ENCODE results near the gene ITPKC.

The ITPKC gene

GRCh38 chr19:40774916-40775631 lies 58.2 kb downstream of the ITPKC start, which contains the start of gene MIA:
Gene MIA (plus strand): TSS chr19:40775521. CDS start chr19:40775543, 22 bp downstream.
- Histone ChIP-seq H3K27me3 (ENCODE audit: control insufficient read depth, insufficient read depth, low read length) (no peaks in the 10 kb centered on the region), H3K4me1 (ENCODE audit: control insufficient read depth, insufficient read depth, low read length) (peaks cover 13% of the 10 kb centered on the region), H3K9me3 (ENCODE audit: control insufficient read depth, insufficient read depth, low read length) (peaks cover 2% of the 10 kb centered on the region; the same call in 1 of the 2 replicates), H3K9ac (ENCODE audit: low read depth, low read length) (no peak within 1 kb of the TSS), H3K4me3 (ENCODE audit: low read depth, low read length) (no peak within 1 kb of the TSS), H3K27ac (ENCODE audit: low read depth, low read length) (no peak within 1 kb of the TSS), H3K36me3 (ENCODE audit: control insufficient read depth, insufficient read depth, low read length) (no peaks in the 10 kb centered on the region)

- H3K27ac ChIP-seq (ENCODE audit: low read depth, low read length) = no peak overlapping the region
- H3K4me1 ChIP-seq (ENCODE audit: control insufficient read depth, insufficient read depth, low read length) = peaks cover 14% of the 10 kb centered on the region
- H3K27me3 ChIP-seq (ENCODE audit: control insufficient read depth, insufficient read depth, low read length) = no peaks in the 10 kb centered on the region
- no peaks in the 10 kb centered on the region for H3K36me3 ChIP-seq (ENCODE audit: control insufficient read depth, insufficient read depth, low read length)
- no peak overlapping the region for H3K4me3 ChIP-seq (ENCODE audit: low read depth, low read length)
- no peak overlapping the region for H3K9ac ChIP-seq (ENCODE audit: low read depth, low read length)
- H3K9me3 ChIP-seq (ENCODE audit: control insufficient read depth, insufficient read depth, low read length) = peaks cover 2% of the 10 kb centered on the region; the same call in 1 of the 2 replicates
These were observed 58.7 kb downstream of the ITPKC start for GRCh38 chr19:40775632-40776022.

- Histone ChIP-seq H3K27ac (ENCODE audit: low read depth, low read length) (no peak overlapping the region), H3K9me3 (ENCODE audit: control insufficient read depth, insufficient read depth, low read length) (no peaks in the 10 kb centered on the region), H3K4me1 (ENCODE audit: control insufficient read depth, insufficient read depth, low read length) (peaks cover 14% of the 10 kb centered on the region), H3K9ac (ENCODE audit: low read depth, low read length) (no peak overlapping the region), H3K4me3 (ENCODE audit: low read depth, low read length) (no peak overlapping the region), H3K36me3 (ENCODE audit: control insufficient read depth, insufficient read depth, low read length) (no peaks in the 10 kb centered on the region), H3K27me3 (ENCODE audit: control insufficient read depth, insufficient read depth, low read length) (no peaks in the 10 kb centered on the region)
These were observed 59.5 kb downstream of the ITPKC start for GRCh38 chr19:40776364-40776763.

- no peaks in the 10 kb centered on the region for H3K27me3 ChIP-seq (ENCODE audit: control insufficient read depth, insufficient read depth, low read length)
- H3K27ac ChIP-seq (ENCODE audit: low read depth, low read length) = peak overlapping the region; percentile 100
- H3K4me1 ChIP-seq (ENCODE audit: control insufficient read depth, insufficient read depth, low read length) = peaks cover 14% of the 10 kb centered on the region
- peak overlapping the region; percentile 82 for H3K4me3 ChIP-seq (ENCODE audit: low read depth, low read length)
- no peaks in the 10 kb centered on the region for H3K36me3 ChIP-seq (ENCODE audit: control insufficient read depth, insufficient read depth, low read length)
- H3K9ac ChIP-seq (ENCODE audit: low read depth, low read length) = peak overlapping the region; percentile 93
- no peaks in the 10 kb centered on the region for H3K9me3 ChIP-seq (ENCODE audit: control insufficient read depth, insufficient read depth, low read length)
These were observed 60.2 kb downstream of the ITPKC start for GRCh38 chr19:40776932-40777644.

GRCh38 chr19:40777645-40777936 lies 60.7 kb downstream of the ITPKC start:
- Histone ChIP-seq H3K9me3 (ENCODE audit: control insufficient read depth, insufficient read depth, low read length) (no peaks in the 10 kb centered on the region), H3K36me3 (ENCODE audit: control insufficient read depth, insufficient read depth, low read length) (no peaks in the 10 kb centered on the region), H3K27ac (ENCODE audit: low read depth, low read length) (peak overlapping the region; percentile 100), H3K9ac (ENCODE audit: low read depth, low read length) (peak overlapping the region; percentile 93), H3K4me3 (ENCODE audit: low read depth, low read length) (peak overlapping the region; percentile 82), H3K27me3 (ENCODE audit: control insufficient read depth, insufficient read depth, low read length) (no peaks in the 10 kb centered on the region), H3K4me1 (ENCODE audit: control insufficient read depth, insufficient read depth, low read length) (peaks cover 14% of the 10 kb centered on the region)

GRCh38 chr19:40777937-40778705 lies 61.2 kb downstream of the ITPKC start, which contains the start of gene RAB4B:
Gene RAB4B (plus strand): TSS chr19:40778247. CDS start chr19:40778376, 129 bp downstream.
- Histone ChIP-seq H3K27ac (ENCODE audit: low read depth, low read length) (peak within 1 kb of the TSS; percentile 100), H3K4me1 (ENCODE audit: control insufficient read depth, insufficient read depth, low read length) (peaks cover 14% of the 10 kb centered on the region)

GRCh38 chr19:40778706-40779284 lies 61.9 kb downstream of the ITPKC start:
- H3K27me3 ChIP-seq (ENCODE audit: control insufficient read depth, insufficient read depth, low read length) = no peaks in the 10 kb centered on the region
- H3K9me3 ChIP-seq (ENCODE audit: control insufficient read depth, insufficient read depth, low read length) = no peaks in the 10 kb centered on the region
- no peaks in the 10 kb centered on the region for H3K36me3 ChIP-seq (ENCODE audit: control insufficient read depth, insufficient read depth, low read length)
- 0 out of 2 replicates have a peak overlapping the region, but pooled peaks have one; percentile 22 for H3K9ac ChIP-seq (ENCODE audit: low read depth, low read length)
- H3K4me3 ChIP-seq (ENCODE audit: low read depth, low read length) = peak overlapping the region; percentile 91
- H3K4me1 ChIP-seq (ENCODE audit: control insufficient read depth, insufficient read depth, low read length) = peaks cover 14% of the 10 kb centered on the region
- peak overlapping the region; percentile 100 for H3K27ac ChIP-seq (ENCODE audit: low read depth, low read length)

More at GRCh38 chr19:40777937-40778705, 61.2 kb downstream of the ITPKC start, which contains the start of gene RAB4B:
- H3K9me3 ChIP-seq (ENCODE audit: control insufficient read depth, insufficient read depth, low read length) = no peaks in the 10 kb centered on the region
- H3K9ac ChIP-seq (ENCODE audit: low read depth, low read length) = peak within 1 kb of the TSS; percentile 93
- H3K4me3 ChIP-seq (ENCODE audit: low read depth, low read length) = peak within 1 kb of the TSS; percentile 91
- H3K27me3 ChIP-seq (ENCODE audit: control insufficient read depth, insufficient read depth, low read length) = no peaks in the 10 kb centered on the region
- no peaks in the 10 kb centered on the region for H3K36me3 ChIP-seq (ENCODE audit: control insufficient read depth, insufficient read depth, low read length)

GRCh38 chr19:40780582-40780981 lies 63.7 kb downstream of the ITPKC start:
- Histone ChIP-seq H3K27me3 (ENCODE audit: control insufficient read depth, insufficient read depth, low read length) (no peaks in the 10 kb centered on the region), H3K27ac (ENCODE audit: low read depth, low read length) (no peak overlapping the region), H3K36me3 (ENCODE audit: control insufficient read depth, insufficient read depth, low read length) (no peaks in the 10 kb centered on the region), H3K9ac (ENCODE audit: low read depth, low read length) (no peak overlapping the region), H3K9me3 (ENCODE audit: control insufficient read depth, insufficient read depth, low read length) (no peaks in the 10 kb centered on the region), H3K4me1 (ENCODE audit: control insufficient read depth, insufficient read depth, low read length) (peaks cover 14% of the 10 kb centered on the region), H3K4me3 (ENCODE audit: low read depth, low read length) (no peak overlapping the region)

GRCh38 chr19:40781140-40781539 lies 64.2 kb downstream of the ITPKC start:
- H3K4me1 ChIP-seq (ENCODE audit: control insufficient read depth, insufficient read depth, low read length) = peaks cover 14% of the 10 kb centered on the region
- no peak overlapping the region for H3K4me3 ChIP-seq (ENCODE audit: low read depth, low read length)
- no peaks in the 10 kb centered on the region for H3K9me3 ChIP-seq (ENCODE audit: control insufficient read depth, insufficient read depth, low read length)
- no peak overlapping the region for H3K27ac ChIP-seq (ENCODE audit: low read depth, low read length)
- H3K36me3 ChIP-seq (ENCODE audit: control insufficient read depth, insufficient read depth, low read length) = no peaks in the 10 kb centered on the region
- H3K9ac ChIP-seq (ENCODE audit: low read depth, low read length) = no peak overlapping the region
- H3K27me3 ChIP-seq (ENCODE audit: control insufficient read depth, insufficient read depth, low read length) = no peaks in the 10 kb centered on the region

GRCh38 chr19:40783711-40784110 lies 66.8 kb downstream of the ITPKC start:
- no peaks in the 10 kb centered on the region for H3K36me3 ChIP-seq (ENCODE audit: control insufficient read depth, insufficient read depth, low read length)
- H3K9me3 ChIP-seq (ENCODE audit: control insufficient read depth, insufficient read depth, low read length) = no peaks in the 10 kb centered on the region
- peaks cover 9% of the 10 kb centered on the region; the same call in 1 of the 2 replicates for H3K4me1 ChIP-seq (ENCODE audit: control insufficient read depth, insufficient read depth, low read length)
- no peaks in the 10 kb centered on the region for H3K27me3 ChIP-seq (ENCODE audit: control insufficient read depth, insufficient read depth, low read length)
- no peak overlapping the region for H3K9ac ChIP-seq (ENCODE audit: low read depth, low read length)
- no peak overlapping the region for H3K4me3 ChIP-seq (ENCODE audit: low read depth, low read length)
- H3K27ac ChIP-seq (ENCODE audit: low read depth, low read length) = no peak overlapping the region
